G401 (cell line): ENCODE results near the gene CDH19. TPM values are rescaled to one million over a fixed set of nuclear protein-coding genes. Genes with fewer than 3 reads are reported as not detected.
A peak's percentile ranks its signal among the peaks of the same experiment; 100 is the strongest.
"Not testable (repeated sequence)": the region's sequence is repeated elsewhere in the genome, so short reads cannot be mapped to it uniquely, and the experiment has no call there.

ENCODE experiments used
- DNase-seq: peaks from one replicate; pipeline ENCODE4 v3.0.0-alpha.2; 2015; ENCODE audit warnings: low spot score
- in situ Hi-C: cut with HindIII; loops from 2 replicates; pipeline ENCODE4 v1.10.0; 2016; ENCODE audit warnings: low sequenced_read_pairs, mixed read lengths
- total RNA-seq: library from RNA; depleted of rRNA; stranded (reverse); fragments of >200 nt; shearing (Covaris generic); gene quantifications from 2 replicates; pipeline ENCODE4 v1.2.3, GENCODE V29; 2014

CDH19 gene
- total RNA-seq, 1 experiment from 2014 or later, result not detected

DNA sequence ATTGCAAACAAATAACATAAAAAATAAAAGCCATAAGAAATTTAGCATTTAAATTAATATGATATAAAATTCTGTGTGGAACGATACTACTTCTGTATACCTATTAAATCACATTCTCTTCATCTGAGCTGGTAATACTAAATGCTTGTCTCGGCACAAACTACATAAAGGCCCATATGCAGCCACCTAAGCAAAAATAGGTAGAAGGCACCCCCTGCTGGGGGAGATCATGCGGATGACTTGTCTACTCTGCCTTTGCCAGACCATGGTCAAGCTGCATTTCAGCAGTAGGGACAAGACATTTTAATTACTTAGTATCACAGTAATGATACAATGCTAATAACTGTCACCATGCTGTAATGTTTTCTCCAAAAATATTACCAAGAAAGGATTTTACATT is 108.0 kb downstream of the CDH19 start:
- in situ Hi-C loops, result no loop called here
- peak; percentile 78 for DNase-seq

DNA sequence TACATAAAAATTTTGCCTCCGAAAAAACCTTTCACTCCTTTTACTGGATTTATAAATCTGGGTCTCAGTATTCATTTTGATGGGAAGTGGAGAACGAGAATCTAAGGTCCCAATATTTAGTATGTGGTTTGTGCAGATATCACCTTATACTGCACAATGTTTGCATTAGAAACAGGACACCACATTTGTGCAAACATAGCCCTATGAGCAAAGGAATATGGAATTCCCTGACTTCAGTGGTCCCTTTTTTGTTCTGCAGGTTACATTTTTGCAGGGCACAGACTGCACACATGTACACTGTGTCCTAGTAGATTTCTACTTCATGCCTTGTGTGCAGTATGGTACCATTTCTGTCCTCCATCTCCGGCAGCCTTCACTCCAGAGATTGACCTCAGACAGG is 130.0 kb downstream of the CDH19 start:
- in situ Hi-C loops, result no loop called here
- no peak for DNase-seq

DNA sequence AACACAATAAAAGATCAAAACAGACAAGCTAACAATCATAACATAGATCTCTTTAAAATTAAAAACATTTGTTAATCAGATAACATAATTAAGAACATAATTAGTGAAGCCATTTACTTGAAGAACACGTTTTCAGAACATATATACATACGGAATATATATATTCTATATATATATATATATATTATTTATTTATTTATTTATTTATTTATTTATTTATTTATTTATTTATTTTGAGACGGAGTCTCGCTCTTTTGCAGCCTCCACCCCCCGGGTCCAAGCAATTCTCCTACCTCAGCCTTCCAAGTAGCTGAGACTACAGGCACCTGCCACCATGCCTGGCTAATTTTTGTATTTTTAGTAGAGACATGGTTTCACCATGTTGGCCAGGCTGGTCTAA is 137.7 kb downstream of the CDH19 start:
- DNase-seq, in situ Hi-C loops: not testable (repeated sequence)

DNA sequence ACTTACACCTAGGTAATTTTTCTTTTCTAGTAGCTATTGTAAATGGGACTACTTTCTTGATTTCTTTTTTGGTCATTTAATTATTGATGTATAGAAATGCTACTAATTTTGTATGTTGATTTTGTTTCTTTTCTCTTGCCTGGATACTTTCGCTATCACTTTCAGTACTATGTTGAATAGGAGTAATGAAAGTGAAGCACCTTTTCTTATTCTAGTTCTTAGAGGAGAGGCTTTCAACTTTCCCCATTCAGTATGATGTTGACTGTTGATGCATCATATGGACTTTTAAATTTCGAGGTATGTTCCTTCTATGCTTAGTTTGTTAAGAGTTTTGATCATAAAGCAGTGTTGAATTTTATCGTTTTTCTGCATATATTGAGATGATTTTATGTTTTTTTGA is 142.5 kb downstream of the CDH19 start:
- DNase-seq, result no peak
- in situ Hi-C loops, result no loop called here

DNA sequence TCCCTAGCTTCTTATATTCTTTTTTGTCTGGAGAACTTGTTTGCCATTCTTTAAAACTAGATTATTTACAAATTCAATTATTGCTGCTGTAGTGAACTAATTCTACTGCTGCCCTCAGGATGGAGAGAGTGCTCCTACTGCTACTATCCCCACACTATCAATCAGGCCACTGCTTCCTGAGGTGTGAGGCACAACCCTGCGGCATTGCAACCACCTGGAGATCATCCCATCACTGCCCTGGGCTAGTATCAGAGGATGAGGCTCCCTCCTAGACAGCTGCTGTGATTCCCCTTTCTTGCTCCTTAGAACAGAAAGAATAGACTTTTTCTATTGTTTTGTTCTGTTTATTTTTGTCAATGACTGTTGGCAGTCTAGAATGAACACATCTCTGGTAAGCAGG is 146.6 kb downstream of the CDH19 start:
- in situ Hi-C loops, result no loop called here
- DNase-seq, result no peak
